H1 (cell line): ENCODE results near the gene MIX23. TPM values are rescaled to one million over a fixed set of nuclear protein-coding genes. Genes with fewer than 3 reads are reported as not detected.

Experiments
- CTCF ChIA-PET: fragments of 300-600 bp; sonication (Branson Sonifier 250); formaldehyde crosslinking; loops from one replicate; lab custom pipeline; 2021; ENCODE audit not compliant: partially characterized antibody; lab: Charles Lee
- POLR2A ChIA-PET: fragments of 300-600 bp; sonication (Branson Sonifier 250); formaldehyde crosslinking; loops from one replicate; lab custom pipeline; 2021; ENCODE audit warnings: inconsistent platforms; ENCODE audit not compliant: partially characterized antibody; lab: Charles Lee
- DNase-seq, 2 experiments: peaks; one replicate each; pipeline versions ENCODE4 v3.0.0 to v3.0.0-alpha.2; 2010 to 2022; ENCODE audit warnings: low spot score in 2 of 2, low read depth in 1 of 2, mixed read lengths in 1 of 2
- FAIRE-seq: peaks from 2 replicates; lab custom pipeline; 2011; peaks lifted over from hg19 to GRCh38; lab: Jason Lieb, UNC
- H2AFZ ChIP-seq: 2 replicates; pipeline ENCODE4 v1.8.1; 2012; ENCODE audit warnings: low read length, inconsistent platforms
- H2AK5ac ChIP-seq: 2 replicates; pipeline ENCODE4 v1.6.1; 2013; ENCODE audit warnings: low read depth, low read length
- H2BK120ac ChIP-seq: replicated peaks from 2 replicates; pipeline ENCODE3; 2013; ENCODE audit warnings: low read depth, low read length, inconsistent platforms
- H2BK12ac ChIP-seq: 2 replicates; pipeline ENCODE4 v1.6.1; 2013; ENCODE audit warnings: low read depth, low read length
- H2BK15ac ChIP-seq: 2 replicates; pipeline ENCODE4 v1.6.1; 2013; ENCODE audit warnings: low read length
- H2BK20ac ChIP-seq: 2 replicates; pipeline ENCODE4 v1.6.1; 2013; ENCODE audit warnings: low read length
- H2BK5ac ChIP-seq: 2 replicates; pipeline ENCODE4 v1.6.1; 2013; ENCODE audit warnings: low read depth, low read length
- H3K14ac ChIP-seq: 2 replicates; pipeline ENCODE4 v1.6.1; 2013; ENCODE audit warnings: inconsistent platforms; ENCODE audit not compliant: insufficient read length
- H3K18ac ChIP-seq: 2 replicates; pipeline ENCODE4 v1.6.1; 2013; ENCODE audit warnings: low read length; ENCODE audit errors: extremely low read depth
- H3K23ac ChIP-seq: 2 replicates; pipeline ENCODE4 v1.6.1; 2013; ENCODE audit warnings: inconsistent platforms; ENCODE audit not compliant: insufficient read length
- H3K23me2 ChIP-seq: 2 replicates; pipeline ENCODE4 v1.6.1; 2013; ENCODE audit warnings: low read depth, low read length
- H3K27ac ChIP-seq: 2 replicates; pipeline ENCODE4 v1.6.1; 2011; ENCODE audit warnings: low read depth, low read length, inconsistent platforms
- H3K27me3 ChIP-seq, 4 experiments: replicated peaks in 1 of 4; 1 replicate in 1 of 4; 2 replicates in 3 of 4; pipeline versions ENCODE4 v1.6.1 to v1.8.1; 2011 to 2013; ENCODE audit warnings: low read length in 3 of 4, mild to moderate bottlenecking in 3 of 4, inconsistent platforms in 2 of 4, mixed read lengths in 2 of 4, moderate library complexity in 1 of 4; ENCODE audit not compliant: control insufficient read depth in 3 of 4, insufficient read depth in 3 of 4; ENCODE audit errors: extremely low read depth in 1 of 4
- H3K36me3 ChIP-seq, 4 experiments: 2 replicates each; pipeline versions ENCODE4 v1.6.1 to v1.8.1; 2011 to 2013; ENCODE audit warnings: mild to moderate bottlenecking in 4 of 4, low read length in 3 of 4, moderate library complexity in 2 of 4, control low read depth in 1 of 4, inconsistent platforms in 1 of 4; ENCODE audit not compliant: insufficient read depth in 4 of 4, control insufficient read depth in 2 of 4
- H3K4ac ChIP-seq: replicated peaks from 2 replicates; pipeline ENCODE3; 2013; ENCODE audit warnings: low read length, low read depth, mixed read lengths, inconsistent platforms; ENCODE audit not compliant: insufficient read length
- H3K4me1 ChIP-seq, 4 experiments: replicated peaks in 1 of 4; 1 replicate in 1 of 4; 2 replicates in 3 of 4; pipeline versions ENCODE4 v1.6.1 to v1.8.1; 2011 to 2013; ENCODE audit warnings: low read length in 3 of 4, inconsistent platforms in 2 of 4, mixed read lengths in 1 of 4; ENCODE audit not compliant: insufficient read depth in 4 of 4, control insufficient read depth in 3 of 4
- H3K4me2 ChIP-seq, 2 experiments: 2 replicates each; pipeline versions ENCODE4 v1.6.1 to v1.8.1; 2011 to 2013; ENCODE audit warnings: low read depth in 2 of 2, low read length in 2 of 2, control low read depth in 1 of 2, inconsistent platforms in 1 of 2, mild to moderate bottlenecking in 1 of 2; ENCODE audit not compliant: insufficient read depth in 1 of 2
- H3K4me3 ChIP-seq, 4 experiments: fragments of 200-600, 300-600 bp in 1 of 4; sonication (generic), shearing (Covaris generic), sonication (Bioruptor Twin) in 1 of 4; 2 replicates each; pipeline versions ENCODE4 v1.5.1 to v1.8.1; 2011 to 2016; ENCODE audit warnings: low read length in 4 of 4, low read depth in 3 of 4, control low read depth in 2 of 4, inconsistent platforms in 2 of 4, mild to moderate bottlenecking in 2 of 4, mixed read lengths in 1 of 4, moderate library complexity in 1 of 4; ENCODE audit not compliant: insufficient read depth in 2 of 4; ENCODE audit errors: extremely low read depth in 1 of 4
- H3K56ac ChIP-seq: replicated peaks from 2 replicates; pipeline ENCODE3; 2013; ENCODE audit warnings: low read depth, mild to moderate bottlenecking, mixed read lengths, low read length, inconsistent platforms; ENCODE audit not compliant: insufficient read length
- H3K79me1 ChIP-seq: 2 replicates; pipeline ENCODE4 v1.6.1; 2013; ENCODE audit warnings: low read depth, low read length, control low read depth
- H3K79me2 ChIP-seq, 2 experiments: 2 replicates each; pipeline versions ENCODE4 v1.6.1 to v1.8.1; 2012 to 2013; ENCODE audit warnings: low read length in 2 of 2, mild to moderate bottlenecking in 2 of 2, inconsistent platforms in 1 of 2; ENCODE audit not compliant: insufficient read depth in 2 of 2, control insufficient read depth in 1 of 2
- H3K9ac ChIP-seq, 4 experiments: replicated peaks in 1 of 4; 1 replicate in 1 of 4; 2 replicates in 3 of 4; pipeline versions ENCODE4 v1.6.1 to v1.8.1; 2011 to 2013; ENCODE audit warnings: low read depth in 3 of 4, low read length in 3 of 4, control low read depth in 2 of 4, mild to moderate bottlenecking in 2 of 4, moderate library complexity in 2 of 4, inconsistent platforms in 1 of 4; ENCODE audit errors: extremely low read depth in 1 of 4
- H3K9me3 ChIP-seq, 2 experiments: 2 replicates each; pipeline versions ENCODE4 v1.6.1 to v1.8.1; 2012 to 2013; ENCODE audit warnings: mild to moderate bottlenecking in 2 of 2, moderate library complexity in 2 of 2, control low read depth in 1 of 2, inconsistent platforms in 1 of 2, low read depth in 1 of 2, low read length in 1 of 2, mixed read lengths in 1 of 2; ENCODE audit not compliant: insufficient read depth in 2 of 2
- H4K20me1 ChIP-seq, 2 experiments: replicated peaks in 1 of 2; 2 replicates each; pipeline versions ENCODE3 to v1.8.1; 2011 to 2013; ENCODE audit warnings: inconsistent platforms in 2 of 2, low read length in 2 of 2, mild to moderate bottlenecking in 1 of 2; ENCODE audit not compliant: insufficient read depth in 2 of 2, control insufficient read depth in 1 of 2
- H4K5ac ChIP-seq: 2 replicates; pipeline ENCODE4 v1.6.1; 2013; ENCODE audit warnings: low read length, low read depth, mixed read lengths, inconsistent platforms; ENCODE audit not compliant: insufficient read length
- H4K8ac ChIP-seq: 2 replicates; pipeline ENCODE4 v1.8.0; 2013; ENCODE audit warnings: mild to moderate bottlenecking, moderate library complexity, low read length, inconsistent platforms; ENCODE audit not compliant: insufficient read depth; ENCODE audit errors: extremely low read depth
- H4K91ac ChIP-seq: replicated peaks from 2 replicates; pipeline ENCODE3; 2013; ENCODE audit warnings: low read length, mixed read lengths, inconsistent platforms; ENCODE audit not compliant: insufficient read length
- CBX5 ChIP-seq: fragments of 300-800, 300-1000 bp; sonication (generic); IDR thresholded peaks from 2 replicates; pipeline ENCODE4 v1.7.1; 2016; ENCODE audit warnings: antibody characterized with exemption, low read length, low read depth
- CHD2 ChIP-seq: IDR thresholded peaks from 2 replicates; pipeline ENCODE4 v1.6.1; 2012; ENCODE audit warnings: low read length, improper control_type of control experiment
- EP300 ChIP-seq, 2 experiments: IDR thresholded peaks; 1 replicate in 1 of 2; 2 replicates in 1 of 2; pipeline ENCODE4 v1.6.1; 2011 to 2012; ENCODE audit warnings: low read depth in 2 of 2, low read length in 2 of 2, mild to moderate bottlenecking in 2 of 2, borderline replicate concordance in 1 of 2, inconsistent platforms in 1 of 2, moderate library complexity in 1 of 2
- MAFK ChIP-seq: IDR thresholded peaks from 2 replicates; pipeline ENCODE4 v1.6.1; 2012; ENCODE audit warnings: low read depth, mild to moderate bottlenecking, improper control_type of control experiment, low read length
- NANOG ChIP-seq: IDR thresholded peaks from 2 replicates; pipeline ENCODE4 v1.6.1; 2011; ENCODE audit warnings: low read length, low read depth, mild to moderate bottlenecking, inconsistent platforms; ENCODE audit not compliant: insufficient read depth, poor library complexity, severe bottlenecking
- RBBP5 ChIP-seq: IDR thresholded peaks from 2 replicates; pipeline ENCODE4 v1.7.1; 2012; ENCODE audit warnings: low read depth, mild to moderate bottlenecking, inconsistent platforms, low read length, moderate library complexity, borderline replicate concordance
- RXRA ChIP-seq: IDR thresholded peaks from 2 replicates; pipeline ENCODE4 v1.6.1; 2011; ENCODE audit warnings: low read depth, mild to moderate bottlenecking, low read length, moderate library complexity; ENCODE audit not compliant: insufficient read depth
- SIX5 ChIP-seq: IDR thresholded peaks from 2 replicates; pipeline ENCODE4 v1.6.1; 2011; ENCODE audit warnings: mild to moderate bottlenecking, low read depth, low read length
- SP4 ChIP-seq: IDR thresholded peaks from 2 replicates; pipeline ENCODE4 v1.6.1; 2012; ENCODE audit warnings: low read length, inconsistent platforms
- SUZ12 ChIP-seq: fragments of 200-600 bp; sonication (generic); IDR thresholded peaks from 2 replicates; pipeline ENCODE4 v1.6.1; 2012; ENCODE audit warnings: mild to moderate bottlenecking, inconsistent platforms, low read length, moderate library complexity, mixed read lengths
- TAF1 ChIP-seq: IDR thresholded peaks from 2 replicates; pipeline ENCODE4 v1.6.1; 2011; ENCODE audit warnings: mild to moderate bottlenecking, low read depth, low read length
- TAF7 ChIP-seq: optimal IDR thresholded peaks from 2 replicates; pipeline ENCODE3; 2011; ENCODE audit warnings: low read depth, mild to moderate bottlenecking, inconsistent platforms, low read length, moderate library complexity, borderline replicate concordance
- ZNF274 ChIP-seq: IDR thresholded peaks from 2 replicates; pipeline ENCODE4 v1.7.0; 2012; ENCODE audit warnings: low read length, borderline replicate concordance; ENCODE audit errors: extremely low read depth
- WGBS, 2 experiments: shearing (Covaris generic) in 1 of 2; methylation state at CpG; one replicate each; pipeline versions ENCODE4 v1.1.6 to v1.1.7; 2013 to 2015; ENCODE audit warnings: low lambda C conversion rate in 2 of 2, mixed read lengths in 2 of 2, inconsistent platforms in 1 of 2, low coverage in 1 of 2, missing lambda C conversion rate in 1 of 2; ENCODE audit not compliant: insufficient replicate concordance in 2 of 2, insufficient coverage in 1 of 2, insufficient read length in 1 of 2; ENCODE audit errors: extremely low coverage in 1 of 2, missing lambda C conversion rate in 1 of 2; 5-methylcytosine and 5-hydroxymethylcytosine counted together
- polyA plus RNA-seq, 7 experiments: library from polyadenylated mRNA; depleted of rRNA in 3 of 7; stranded (reverse) in 5 of 7; unstranded in 2 of 7; fragments of >200 nt in 5 of 7; fragments of 200-250 nt in 2 of 7; gene quantifications; 1 replicate in 5 of 7; 2 replicates in 1 of 7; 4 replicates in 1 of 7; pipeline versions ENCODE4 v1.2.1 to v1.2.3, GENCODE V29; 2011 to 2013; ENCODE audit warnings: missing spikeins in 2 of 7, mixed read lengths in 2 of 7
- total RNA-seq: library from RNA; stranded (reverse); fragmentation: NEBNext Ultra II Directional; extraction: Animal tissue kit (Norgen Biotek cat#: 25700); gene quantifications from 2 replicates; pipeline ENCODE4 v1.2.1, GENCODE V29; 2021

MIX23 gene
- total and polyA plus RNA-seq, 2 of the 8 experiments (the other 6 are each of a cell fraction or from before 2014, with no cell fraction given), result 22.1 to 69.6 TPM

GRCh38 chr3:122314228-122314876 is 68.7 kb downstream of the MIX23 start:
- WGBS, 2 experiments, result 93% methylated on average over 2 of the region's 2 CpGs; no CpG with 5 or more reads in 1 of the 2 experiments
- peak overlapping the region; percentile 98; the same call in 1 of the 2 replicates for H2AFZ ChIP-seq
- TF ChIP-seq SUZ12 (no peak), MAFK (no peak), RXRA (no peak), SP4 (no peak), CBX5 (no peak), TAF1 (no peak), NANOG (no peak), CHD2 (no peak), RBBP5 (no peak), ZNF274 (no peak), EP300 (IDR thresholded peaks at IDR 0.05; ENCODE audit: borderline replicate concordance in 1 of 2, low read depth in 2 of 2, low read length in 2 of 2) (no peak), TAF7 (no peak), SIX5 (no peak)

More at GRCh38 chr3:122314228-122314876, 68.7 kb downstream of the MIX23 start:
- H3K9me3 ChIP-seq, result 0 out of 4 replicates have a peak, but pooled peaks cover 0 to 2% of the 10 kb centered on the region in 2 experiments
- H3K4me3 ChIP-seq, result no peak overlapping the region
- H3K56ac ChIP-seq, result no peak overlapping the region
- H3K27ac ChIP-seq, result no peak overlapping the region
- H3K79me1 ChIP-seq, result no peaks in the 10 kb centered on the region
- POLR2A ChIA-PET, result no interaction called here
- H3K18ac ChIP-seq, result no peak overlapping the region
- no peak overlapping the region for H2BK20ac ChIP-seq
- H4K20me1 ChIP-seq, result no peaks in the 10 kb centered on the region
- no peak overlapping the region for H2BK12ac ChIP-seq
- no peak overlapping the region for H4K91ac ChIP-seq
- H3K23me2 ChIP-seq, result 0 out of 2 replicates have a peak, but pooled peaks cover 2% of the 10 kb centered on the region
- H3K4me2 ChIP-seq, result no peak overlapping the region
- H3K9ac ChIP-seq, result no peak overlapping the region
- no peaks in the 10 kb centered on the region for H3K36me3 ChIP-seq
- H3K14ac ChIP-seq, result no peak overlapping the region
- CTCF ChIA-PET, result interaction anchor here (0.6 to 5.5 kb wide), 14 partner anchors 8 to 363 kb away, joined by 3 to 25 read pairs (median 4); partner anchors contain the start of gene CSTA
- H3K4me1 ChIP-seq, result peaks cover 0 to 3% (median 1%) of the 10 kb centered on the region in 4 experiments; a peak in 3 of 7 replicates
- H2BK120ac ChIP-seq, result no peak overlapping the region
- no peaks in the 10 kb centered on the region; a peak in 1 of 7 replicates for H3K27me3 ChIP-seq
- no peak for FAIRE-seq
- no peak for DNase-seq
- no peak overlapping the region for H4K5ac ChIP-seq
- no peak overlapping the region for H3K23ac ChIP-seq
- H3K4ac ChIP-seq, result no peak overlapping the region
- no peak overlapping the region for H2BK15ac ChIP-seq
- H2AK5ac ChIP-seq, result no peak overlapping the region
- H3K79me2 ChIP-seq, result no peaks in the 10 kb centered on the region
- no peak overlapping the region for H4K8ac ChIP-seq
- no peak overlapping the region for H2BK5ac ChIP-seq
